Effector memory CD4-positive, alpha-beta T cell (primary cell): Measurements from ENCODE around the gene OSTM1.
"Not testable (repeated sequence)": the region's sequence is repeated elsewhere in the genome, so short reads cannot be mapped to it uniquely, and the experiment has no call there.

Experiments used
- DNase-seq, 3 donors: peaks; one replicate each; pipeline ENCODE4 v3.0.0-alpha.2; 2020
- H3K27ac ChIP-seq: 2 replicates; pipeline ENCODE4 v1.7.0; 2013; ENCODE audit warnings: mild to moderate bottlenecking, low read length, moderate library complexity; ENCODE audit not compliant: insufficient read depth, poor library complexity, severe bottlenecking
- H3K27me3 ChIP-seq: replicated peaks from 2 replicates; pipeline ENCODE4 v1.7.0; 2013; ENCODE audit warnings: mild to moderate bottlenecking, low read length; ENCODE audit not compliant: insufficient read depth, control insufficient read depth, poor library complexity, severe bottlenecking
- H3K36me3 ChIP-seq: 2 replicates; pipeline ENCODE4 v1.7.0; 2013; ENCODE audit warnings: mild to moderate bottlenecking, low read length, moderate library complexity; ENCODE audit not compliant: control insufficient read depth, insufficient read depth
- H3K4me1 ChIP-seq: 2 replicates; pipeline ENCODE4 v1.7.0; 2013; ENCODE audit warnings: low read length, mild to moderate bottlenecking; ENCODE audit not compliant: control insufficient read depth, insufficient read depth, poor library complexity, severe bottlenecking
- H3K4me3 ChIP-seq: 2 replicates; pipeline ENCODE4 v1.7.0; 2013; ENCODE audit warnings: low read length, low read depth, mild to moderate bottlenecking; ENCODE audit not compliant: insufficient read depth, poor library complexity, severe bottlenecking
- H3K9me3 ChIP-seq: 2 replicates; pipeline ENCODE4 v1.7.0; 2013; ENCODE audit warnings: mild to moderate bottlenecking, low read length, moderate library complexity; ENCODE audit not compliant: control insufficient read depth

OSTM1 gene

DNA sequence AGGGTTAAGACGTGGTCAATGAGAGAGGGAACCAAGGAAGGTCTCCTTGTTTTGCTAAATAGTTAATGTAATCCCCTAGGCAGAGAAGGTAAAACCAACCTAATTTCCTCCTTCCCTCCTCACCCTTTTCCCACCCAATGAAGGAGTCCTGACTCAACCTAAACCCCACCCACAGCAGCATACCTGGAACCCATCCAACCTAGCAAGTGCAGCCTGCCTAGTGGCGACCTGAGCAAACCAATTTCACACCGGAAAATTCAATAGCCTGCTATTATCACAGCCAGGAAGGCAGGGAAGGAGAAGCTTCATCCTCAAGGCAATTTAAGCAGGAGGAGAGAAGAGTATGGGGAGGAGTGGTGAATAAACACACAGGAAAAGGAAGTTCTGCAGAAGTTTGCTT lies 46.9 kb downstream of the OSTM1 start:
- Histone ChIP-seq H3K27ac (no peak overlapping the region), H3K9me3 (no peaks in the 10 kb centered on the region), H3K4me3 (no peak overlapping the region), H3K4me1 (no peaks in the 10 kb centered on the region), H3K36me3 (no peaks in the 10 kb centered on the region), H3K27me3 (no peaks in the 10 kb centered on the region)
- DNase-seq, result no peak

DNA sequence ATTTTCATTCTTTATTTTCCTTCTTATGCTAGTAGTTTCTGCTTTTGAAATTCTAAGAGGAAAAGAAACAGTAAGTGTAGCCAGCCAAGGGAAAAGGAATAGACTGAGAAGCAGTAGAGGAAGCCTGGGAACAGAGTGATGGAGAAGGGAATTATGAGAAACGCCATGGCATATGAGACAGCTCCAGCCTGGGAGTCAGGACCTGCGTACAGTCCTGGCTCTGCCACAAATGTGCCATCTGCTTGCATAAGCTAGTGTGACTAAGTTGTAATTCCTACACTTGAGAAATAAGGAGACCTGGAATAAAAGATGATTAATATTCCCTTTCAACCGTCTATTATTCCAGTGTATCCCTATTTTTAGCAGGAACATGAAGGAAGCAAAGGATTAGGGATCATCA lies 47.5 kb downstream of the OSTM1 start:
- no peak overlapping the region for H3K4me3 ChIP-seq
- no peaks in the 10 kb centered on the region for H3K36me3 ChIP-seq
- H3K27ac ChIP-seq, result no peak overlapping the region
- H3K27me3 ChIP-seq, result no peaks in the 10 kb centered on the region
- DNase-seq, result no peak
- no peaks in the 10 kb centered on the region for H3K9me3 ChIP-seq
- H3K4me1 ChIP-seq, result no peaks in the 10 kb centered on the region

DNA sequence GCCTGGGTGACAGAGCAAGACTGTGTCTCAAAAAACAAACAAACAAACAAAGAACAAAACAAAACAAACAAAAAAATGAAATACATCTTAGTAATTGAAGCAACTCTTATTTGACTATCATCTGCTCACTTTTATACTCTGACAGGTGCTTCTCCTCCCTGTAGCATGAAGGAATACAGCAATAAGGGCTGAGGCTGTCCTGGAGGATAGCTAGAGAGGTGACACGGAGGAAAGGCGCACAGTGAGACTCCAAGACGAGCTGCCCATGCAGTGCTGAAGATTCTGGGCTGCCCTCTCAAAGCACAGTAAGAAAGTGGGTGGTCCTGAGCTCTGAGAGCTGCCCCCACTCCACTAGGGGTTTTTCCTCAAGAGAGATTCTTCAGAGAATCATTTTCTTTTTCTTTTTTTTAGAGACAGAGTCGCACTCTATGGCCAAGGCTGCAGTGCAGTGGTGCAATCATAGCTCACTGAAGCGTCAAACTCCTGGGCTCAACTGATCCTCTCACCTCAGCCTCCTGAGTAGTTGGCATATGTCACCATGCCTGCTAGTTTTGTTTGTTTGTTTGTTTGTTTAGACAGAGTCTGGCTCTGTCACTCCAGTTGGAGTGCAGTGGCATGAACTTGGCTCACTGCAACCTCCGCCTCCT lies 50.0 kb downstream of the OSTM1 start:
- H3K4me3 ChIP-seq, result no peak overlapping the region
- H3K27me3 ChIP-seq, result no peaks in the 10 kb centered on the region
- no peak for DNase-seq
- H3K4me1 ChIP-seq, result no peaks in the 10 kb centered on the region
- H3K27ac ChIP-seq, result no peak overlapping the region
- H3K9me3 ChIP-seq, result no peaks in the 10 kb centered on the region
- no peaks in the 10 kb centered on the region for H3K36me3 ChIP-seq

DNA sequence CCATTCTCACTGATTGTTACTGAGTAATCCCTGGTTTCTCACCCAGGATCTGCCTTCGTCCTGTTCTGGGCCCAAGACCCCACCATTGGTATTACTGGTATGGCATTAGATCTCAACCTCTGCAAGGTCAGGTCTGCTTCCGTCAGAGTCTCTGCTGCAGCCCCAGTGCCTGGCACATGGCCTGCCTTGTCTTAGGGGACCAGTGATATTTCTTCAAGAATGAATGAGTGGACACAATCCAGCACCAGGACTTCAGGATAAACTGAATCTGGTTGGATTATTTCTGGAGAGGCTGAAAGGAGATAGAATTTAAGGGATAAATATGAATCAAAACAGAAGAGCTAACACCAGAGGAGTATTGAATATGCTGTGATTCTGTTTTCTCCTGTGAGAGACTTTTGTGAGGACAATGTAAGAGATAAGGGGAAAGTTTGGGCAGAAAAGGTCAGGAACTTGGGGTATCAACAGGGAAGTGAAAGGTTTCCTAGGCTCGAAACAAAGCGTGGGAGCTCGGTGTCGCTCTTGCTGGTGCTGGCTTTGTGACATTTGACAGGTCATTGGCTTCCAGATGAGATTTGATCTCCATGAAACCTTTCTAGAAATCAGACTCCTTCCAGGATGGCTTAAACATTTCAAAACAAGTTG lies 53.9 kb downstream of the OSTM1 start:
- no peaks in the 10 kb centered on the region for H3K4me1 ChIP-seq
- no peaks in the 10 kb centered on the region for H3K36me3 ChIP-seq
- DNase-seq, result no peak
- H3K27me3 ChIP-seq, result no peaks in the 10 kb centered on the region
- no peak overlapping the region for H3K4me3 ChIP-seq
- no peak overlapping the region for H3K27ac ChIP-seq
- no peaks in the 10 kb centered on the region for H3K9me3 ChIP-seq

DNA sequence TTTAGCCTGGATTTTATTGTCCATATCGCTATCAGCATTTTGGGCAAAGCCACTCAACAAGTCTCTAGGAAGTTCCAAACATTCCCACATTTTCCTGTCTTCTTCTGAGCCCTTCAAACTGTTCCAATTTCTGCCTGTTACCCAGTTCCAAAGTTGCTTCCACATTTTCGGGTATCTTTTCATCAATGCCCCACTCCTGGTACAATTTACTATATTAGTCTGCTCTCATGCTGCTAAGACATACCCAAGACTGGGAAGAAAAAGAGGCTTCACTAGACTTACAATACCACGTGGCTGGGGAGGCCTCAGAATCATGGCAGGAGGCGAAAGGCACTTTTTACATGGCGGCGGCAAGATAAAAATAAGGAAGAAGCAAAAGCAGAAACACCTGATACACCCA lies 58.3 kb downstream of the OSTM1 start:
- DNase-seq, H3K4me3 ChIP-seq, H3K27ac ChIP-seq, H3K27me3 ChIP-seq, H3K4me1 ChIP-seq, H3K9me3 ChIP-seq, H3K36me3 ChIP-seq: not testable (repeated sequence)

DNA sequence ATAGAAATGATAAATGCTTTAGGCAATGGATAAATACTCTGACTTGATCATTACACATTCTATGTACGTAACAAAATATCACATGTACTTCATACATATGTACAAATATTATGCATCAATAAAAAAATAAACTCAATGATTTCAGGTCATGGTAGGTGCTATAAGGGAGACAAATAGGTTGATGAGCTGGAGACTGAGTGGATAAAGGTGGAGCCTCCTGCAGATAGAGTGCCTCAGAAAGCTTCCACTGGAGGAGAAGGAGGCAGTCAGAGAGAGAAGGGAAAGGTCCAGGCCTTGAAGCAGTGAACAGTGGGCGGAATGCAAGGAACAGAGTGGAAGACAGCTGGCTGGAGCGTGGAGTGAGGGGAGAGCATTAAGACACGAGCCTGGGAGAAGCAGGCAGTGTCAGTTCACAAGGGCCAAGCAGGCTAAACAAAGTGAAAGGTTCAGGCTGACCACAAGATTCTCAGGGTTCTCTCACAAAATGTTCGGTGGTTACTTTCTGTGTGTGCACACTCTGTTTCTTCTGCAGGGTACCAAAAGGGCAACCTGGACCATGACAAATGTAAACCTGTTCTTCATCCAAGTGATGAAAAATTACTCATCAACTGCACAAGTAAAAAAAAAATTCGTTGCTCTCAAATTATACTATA lies 60.6 kb downstream of the OSTM1 start:
- H3K27ac ChIP-seq, result no peak overlapping the region
- DNase-seq, result no peak
- H3K27me3 ChIP-seq, result no peaks in the 10 kb centered on the region
- no peaks in the 10 kb centered on the region for H3K36me3 ChIP-seq
- H3K4me1 ChIP-seq, result no peaks in the 10 kb centered on the region
- H3K4me3 ChIP-seq, result no peak overlapping the region
- H3K9me3 ChIP-seq, result no peaks in the 10 kb centered on the region

DNA sequence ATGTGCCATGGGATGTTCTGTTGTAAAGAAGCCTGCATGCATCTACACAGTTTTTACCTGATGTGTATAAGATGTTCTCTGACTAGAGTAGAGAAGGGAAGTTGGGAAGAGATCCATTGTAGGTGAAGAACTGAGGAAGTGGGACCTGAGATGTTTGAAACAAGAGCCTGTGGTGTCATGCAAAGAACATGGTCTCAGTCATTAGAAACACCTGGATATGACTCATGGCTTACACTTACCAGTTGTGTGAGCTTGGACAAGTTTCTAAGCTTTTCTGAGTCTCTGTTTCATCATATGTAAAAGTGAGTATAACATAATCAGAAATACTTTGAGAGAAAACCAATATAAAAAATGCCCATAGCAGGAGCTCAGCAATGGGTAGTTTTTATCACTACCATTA lies 64.6 kb downstream of the OSTM1 start:
- Histone ChIP-seq H3K36me3 (no peaks in the 10 kb centered on the region), H3K27ac (no peak overlapping the region), H3K9me3 (no peaks in the 10 kb centered on the region), H3K27me3 (no peaks in the 10 kb centered on the region), H3K4me1 (no peaks in the 10 kb centered on the region), H3K4me3 (no peak overlapping the region)
- no peak for DNase-seq

DNA sequence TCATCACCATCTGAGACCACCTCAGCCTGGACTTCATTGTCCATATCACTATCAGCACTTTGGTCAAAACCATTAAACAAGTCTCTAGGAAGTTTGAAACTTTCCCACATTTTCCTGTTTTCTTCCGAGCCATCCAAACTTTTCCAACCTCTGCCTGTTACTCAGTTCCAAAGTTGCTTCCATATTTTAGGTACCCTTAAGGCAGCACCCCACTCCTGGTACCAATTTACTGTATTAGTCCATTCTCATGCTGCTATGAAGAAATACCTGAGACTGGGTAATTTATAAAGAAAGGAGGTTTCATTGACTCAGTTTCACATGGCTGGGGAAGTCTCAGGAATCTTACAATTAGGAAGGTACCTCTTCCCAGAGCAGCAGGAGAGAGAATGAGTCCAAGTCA lies 65.3 kb downstream of the OSTM1 start:
- not testable (repeated sequence) for H3K4me1 ChIP-seq, H3K27ac ChIP-seq, H3K27me3 ChIP-seq, H3K36me3 ChIP-seq, DNase-seq, H3K4me3 ChIP-seq, H3K9me3 ChIP-seq

DNA sequence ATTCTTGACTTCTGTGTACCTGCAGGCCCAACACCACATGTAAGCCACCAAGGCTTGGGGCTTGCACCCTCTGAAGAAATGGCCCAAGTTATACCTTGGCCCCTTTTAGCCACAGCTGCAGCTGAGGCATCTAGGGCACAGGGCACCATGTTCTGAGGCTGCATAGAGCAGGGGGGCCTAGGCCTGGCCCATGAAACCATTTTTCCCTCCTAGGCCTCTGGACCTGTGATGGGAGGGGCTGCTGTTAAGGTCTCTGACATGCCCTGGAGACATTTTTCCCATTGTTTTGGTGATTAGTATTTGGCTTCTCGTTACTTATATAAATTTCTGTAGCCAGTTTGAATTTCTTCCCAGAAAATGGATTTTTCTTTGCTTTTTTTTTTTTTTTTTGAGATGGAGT lies 66.2 kb downstream of the OSTM1 start:
- H3K36me3 ChIP-seq, result no peaks in the 10 kb centered on the region
- no peaks in the 10 kb centered on the region for H3K27me3 ChIP-seq
- no peaks in the 10 kb centered on the region for H3K9me3 ChIP-seq
- no peak for DNase-seq
- H3K4me3 ChIP-seq, result no peak overlapping the region
- H3K4me1 ChIP-seq, result no peaks in the 10 kb centered on the region
- H3K27ac ChIP-seq, result no peak overlapping the region

DNA sequence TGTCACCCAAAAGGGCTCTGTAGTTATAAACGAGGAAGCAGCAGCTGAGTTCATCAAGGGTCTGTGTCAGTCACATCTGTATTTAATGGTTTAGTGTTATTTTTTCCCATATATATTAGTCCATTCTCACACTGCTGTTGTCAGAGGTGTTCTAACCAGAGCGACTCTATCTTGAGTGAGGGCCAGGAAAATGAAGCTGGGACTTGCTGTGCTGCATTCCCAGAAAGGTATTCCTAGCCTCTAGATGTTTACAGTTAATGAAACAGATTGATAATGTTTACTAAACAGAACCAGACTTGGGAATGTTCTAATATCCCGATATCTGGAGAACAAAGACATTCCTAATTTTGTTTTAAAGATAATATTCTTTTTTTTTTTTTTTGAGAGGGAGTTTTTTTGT lies 68.6 kb downstream of the OSTM1 start:
- Histone ChIP-seq H3K9me3 (no peaks in the 10 kb centered on the region), H3K4me3 (no peak overlapping the region), H3K27me3 (no peaks in the 10 kb centered on the region), H3K27ac (no peak overlapping the region), H3K4me1 (no peaks in the 10 kb centered on the region), H3K36me3 (no peaks in the 10 kb centered on the region)
- no peak for DNase-seq
